ENCODE results near the gene KANK2. TPM values are rescaled to one million over a fixed set of nuclear protein-coding genes. Genes with fewer than 3 reads are reported as not detected.

Gene KANK2
- total RNA-seq, 1 donor from 2014 or later, result 55.3 TPM

- no peak for DNase-seq (ENCODE audit: extremely low spot score, unreplicated experiment)
- H3K27ac Mint-ChIP-seq, result no peak overlapping the region
- no peaks in the 10 kb centered on the region for H3K27me3 Mint-ChIP-seq
- no peak for TF ChIP-seq CTCF (conservative IDR thresholded peaks at IDR 0.05)
- no peak overlapping the region for H3K4me3 Mint-ChIP-seq
- no peaks in the 10 kb centered on the region for H3K9me3 Mint-ChIP-seq
- peaks cover 7% of the 10 kb centered on the region for H3K4me1 Mint-ChIP-seq (ENCODE audit: unreplicated experiment)
- H3K36me3 Mint-ChIP-seq, result peaks cover 8% of the 10 kb centered on the region
Observed at GRCh38 chr19:11237321-11237720, 40.0 kb upstream of the KANK2 start.

- TF ChIP-seq CTCF (conservative IDR thresholded peaks at IDR 0.05), result no peak
- Mint-ChIP-seq H3K27me3 (no peaks in the 10 kb centered on the region), H3K36me3 (peaks cover 8% of the 10 kb centered on the region), H3K4me3 (no peak overlapping the region), H3K27ac (no peak overlapping the region), H3K9me3 (no peaks in the 10 kb centered on the region), H3K4me1 (ENCODE audit: unreplicated experiment) (peaks cover 2% of the 10 kb centered on the region)
- DNase-seq (ENCODE audit: extremely low spot score, unreplicated experiment), result no peak
Observed at GRCh38 chr19:11236324-11237301, 39.3 kb upstream of the KANK2 start.

GRCh38 chr19:11234486-11235075 lies 37.2 kb upstream of the KANK2 start:
- H3K27ac Mint-ChIP-seq, result no peak overlapping the region
- no peaks in the 10 kb centered on the region for H3K27me3 Mint-ChIP-seq
- no peak overlapping the region for H3K4me3 Mint-ChIP-seq
- no peaks in the 10 kb centered on the region for H3K9me3 Mint-ChIP-seq
- TF ChIP-seq CTCF (conservative IDR thresholded peaks at IDR 0.05), result no peak
- no peak for DNase-seq (ENCODE audit: extremely low spot score, unreplicated experiment)
- H3K36me3 Mint-ChIP-seq, result peaks cover 8% of the 10 kb centered on the region
- H3K4me1 Mint-ChIP-seq (ENCODE audit: unreplicated experiment), result no peaks in the 10 kb centered on the region

GRCh38 chr19:11233073-11233472 lies 35.7 kb upstream of the KANK2 start:
- no peak for DNase-seq (ENCODE audit: extremely low spot score, unreplicated experiment)
- Mint-ChIP-seq H3K27ac (no peak overlapping the region), H3K4me1 (ENCODE audit: unreplicated experiment) (no peaks in the 10 kb centered on the region), H3K36me3 (peaks cover 4% of the 10 kb centered on the region), H3K9me3 (no peaks in the 10 kb centered on the region), H3K4me3 (no peak overlapping the region), H3K27me3 (no peaks in the 10 kb centered on the region)
- TF ChIP-seq CTCF (conservative IDR thresholded peaks at IDR 0.05), result no peak

- no peaks in the 10 kb centered on the region for H3K27me3 Mint-ChIP-seq
- no peaks in the 10 kb centered on the region for H3K4me1 Mint-ChIP-seq (ENCODE audit: unreplicated experiment)
- peaks cover 4% of the 10 kb centered on the region for H3K36me3 Mint-ChIP-seq
- no peaks in the 10 kb centered on the region for H3K9me3 Mint-ChIP-seq
- H3K4me3 Mint-ChIP-seq, result no peak overlapping the region
- H3K27ac Mint-ChIP-seq, result no peak overlapping the region
- no peak for TF ChIP-seq CTCF (conservative IDR thresholded peaks at IDR 0.05)
- no peak for DNase-seq (ENCODE audit: extremely low spot score, unreplicated experiment)
Observed at GRCh38 chr19:11232555-11232954, 35.2 kb upstream of the KANK2 start.

All from type B pancreatic cell (in vitro differentiated cells).